H9 (cell line): ENCODE data around the gene PCSK2. TPM values are rescaled to one million over a fixed set of nuclear protein-coding genes. Genes with fewer than 3 reads are reported as not detected.

Experiments
- DNase-seq: peaks from one replicate; pipeline ENCODE4 v3.0.0-alpha.2; 2017
- H2AFZ ChIP-seq: one replicate; pipeline ENCODE4 v1.6.1; 2013; ENCODE audit warnings: mild to moderate bottlenecking, low read length, control low read depth, moderate library complexity
- H2AK5ac ChIP-seq: 2 replicates; pipeline ENCODE4 v1.6.1; 2013; ENCODE audit warnings: low read length, control low read depth, mixed read lengths; ENCODE audit not compliant: insufficient read length
- H2BK120ac ChIP-seq: one replicate; pipeline ENCODE4 v1.6.1; 2013; ENCODE audit warnings: low read depth, mild to moderate bottlenecking, low read length, control low read depth, inconsistent platforms; ENCODE audit not compliant: poor library complexity, severe bottlenecking
- H2BK12ac ChIP-seq: 2 replicates; pipeline ENCODE4 v1.6.1; 2013; ENCODE audit warnings: low read length, control low read depth, mixed read lengths, low read depth; ENCODE audit not compliant: insufficient read length
- H2BK15ac ChIP-seq: 2 replicates; pipeline ENCODE4 v1.6.1; 2013; ENCODE audit warnings: low read depth, low read length, control low read depth
- H2BK20ac ChIP-seq: one replicate; pipeline ENCODE4 v1.6.1; 2013; ENCODE audit warnings: low read depth, mild to moderate bottlenecking, low read length, control low read depth, inconsistent platforms; ENCODE audit not compliant: poor library complexity, severe bottlenecking
- H2BK5ac ChIP-seq: 2 replicates; pipeline ENCODE4 v1.6.1; 2013; ENCODE audit warnings: low read length, control low read depth, mixed read lengths; ENCODE audit not compliant: insufficient read length
- H3K14ac ChIP-seq: 2 replicates; pipeline ENCODE4 v1.6.1; 2013; ENCODE audit warnings: low read length, control low read depth; ENCODE audit not compliant: insufficient read depth
- H3K18ac ChIP-seq: 2 replicates; pipeline ENCODE4 v1.6.1; 2013; ENCODE audit warnings: low read depth, mild to moderate bottlenecking, mixed read lengths, low read length, control low read depth; ENCODE audit not compliant: insufficient read length
- H3K23ac ChIP-seq: 2 replicates; pipeline ENCODE4 v1.6.1; 2013; ENCODE audit warnings: low read length, control low read depth, mixed read lengths, low read depth; ENCODE audit not compliant: insufficient read length
- H3K23me2 ChIP-seq: 2 replicates; pipeline ENCODE4 v1.6.1; 2013; ENCODE audit warnings: low read depth, mild to moderate bottlenecking, mixed read lengths, low read length, control low read depth; ENCODE audit not compliant: insufficient read length, poor library complexity, severe bottlenecking
- H3K27ac ChIP-seq: 2 replicates; pipeline ENCODE4 v1.5.1; 2013; ENCODE audit warnings: low read length, control low read depth, mixed read lengths, low read depth; ENCODE audit not compliant: insufficient read length
- H3K27me3 ChIP-seq: 2 replicates; pipeline ENCODE4 v1.6.1; 2013; ENCODE audit warnings: low read length, control low read depth, inconsistent platforms; ENCODE audit not compliant: insufficient read depth
- H3K4ac ChIP-seq: 2 replicates; pipeline ENCODE4 v1.6.1; 2013; ENCODE audit warnings: low read depth, mild to moderate bottlenecking, control low read depth, inconsistent platforms, low read length, moderate library complexity
- H3K4me1 ChIP-seq: 2 replicates; pipeline ENCODE4 v1.6.1; 2013; ENCODE audit warnings: low read length, control low read depth, inconsistent platforms; ENCODE audit not compliant: insufficient read depth
- H3K4me2 ChIP-seq: 2 replicates; pipeline ENCODE4 v1.6.1; 2013; ENCODE audit warnings: low read length, control low read depth, mixed read lengths; ENCODE audit not compliant: insufficient read length, insufficient read depth
- H3K56ac ChIP-seq: 2 replicates; pipeline ENCODE4 v1.6.1; 2013; ENCODE audit warnings: low read depth, mild to moderate bottlenecking, mixed read lengths, low read length, control low read depth; ENCODE audit not compliant: insufficient read length
- H3K79me1 ChIP-seq: 2 replicates; pipeline ENCODE4 v1.6.1; 2013; ENCODE audit warnings: low read depth, mild to moderate bottlenecking, moderate library complexity, low read length, control low read depth, inconsistent platforms; ENCODE audit not compliant: insufficient read depth, poor library complexity, severe bottlenecking
- H3K79me2 ChIP-seq: 2 replicates; pipeline ENCODE4 v1.6.1; 2013; ENCODE audit warnings: low read length, control low read depth, inconsistent platforms; ENCODE audit not compliant: insufficient read depth
- H3K9ac ChIP-seq: 2 replicates; pipeline ENCODE4 v1.6.1; 2013; ENCODE audit warnings: low read length, control low read depth, mixed read lengths; ENCODE audit not compliant: insufficient read length; ENCODE audit errors: extremely low read depth
- H3K9me3 ChIP-seq: one replicate; pipeline ENCODE4 v1.6.1; 2013; ENCODE audit warnings: low read depth, low read length, inconsistent platforms; ENCODE audit not compliant: control insufficient read depth
- H3T11ph ChIP-seq: one replicate; pipeline ENCODE4 v1.6.1; 2013; ENCODE audit warnings: mild to moderate bottlenecking, low read length, control low read depth, inconsistent platforms
- H4K20me1 ChIP-seq: one replicate; pipeline ENCODE4 v1.6.1; 2013; ENCODE audit not compliant: control insufficient read depth, insufficient read length, insufficient read depth
- H4K5ac ChIP-seq: 2 replicates; pipeline ENCODE4 v1.6.1; 2013; ENCODE audit warnings: low read depth, mild to moderate bottlenecking, mixed read lengths, low read length, control low read depth; ENCODE audit not compliant: insufficient read length
- H4K8ac ChIP-seq: replicated peaks from 2 replicates; pipeline ENCODE4 v1.6.1; 2013; ENCODE audit warnings: low read length, control low read depth, mixed read lengths, low read depth; ENCODE audit not compliant: insufficient read length
- H4K91ac ChIP-seq: 2 replicates; pipeline ENCODE4 v1.6.1; 2013; ENCODE audit warnings: low read depth, mild to moderate bottlenecking, moderate library complexity, mixed read lengths, low read length, control low read depth; ENCODE audit not compliant: insufficient read length
- H3K27ac Mint-ChIP-seq, 3 experiments: 2 replicates in 2 of 3; 3 replicates in 1 of 3; pipeline ENCODE4 v1.8.0; 2020 to 2021; ENCODE audit warnings: mixed read lengths in 3 of 3, mild to moderate bottlenecking in 1 of 3, moderate library complexity in 1 of 3
- H3K27me3 Mint-ChIP-seq: 2 replicates; pipeline ENCODE4 v1.8.0; 2021; ENCODE audit warnings: low read depth, mild to moderate bottlenecking, moderate library complexity, mixed read lengths
- H3K36me3 Mint-ChIP-seq, 3 experiments: 2 replicates in 2 of 3; 3 replicates in 1 of 3; pipeline ENCODE4 v1.8.0; 2020 to 2021; ENCODE audit warnings: low read depth in 3 of 3, mixed read lengths in 3 of 3; ENCODE audit not compliant: insufficient read depth in 1 of 3
- H3K4me1 Mint-ChIP-seq, 2 experiments: 2 replicates each; pipeline ENCODE4 v1.8.0; 2020; ENCODE audit warnings: mixed read lengths in 2 of 2
- H3K4me3 Mint-ChIP-seq, 2 experiments: 2 replicates in 1 of 2; 3 replicates in 1 of 2; pipeline ENCODE4 v1.8.0; 2020 to 2021; ENCODE audit warnings: mild to moderate bottlenecking in 2 of 2, mixed read lengths in 2 of 2, moderate library complexity in 1 of 2
- H3K9me3 Mint-ChIP-seq, 2 experiments: 2 replicates in 1 of 2; 3 replicates in 1 of 2; pipeline ENCODE4 v1.8.0; 2020; ENCODE audit warnings: mild to moderate bottlenecking in 2 of 2, mixed read lengths in 2 of 2, moderate library complexity in 1 of 2
- CTCF ChIP-seq: fragments of 200-600 bp; sonication (generic); conservative IDR thresholded peaks from 3 replicates; pipeline ENCODE4 v1.8.0; 2021; ENCODE audit warnings: antibody characterized with exemption, mild to moderate bottlenecking
- WGBS: extraction: QIAGEN DNeasy Blood & Tissue Kit; methylation state at CpG from one replicate; pipeline ENCODE4 v1.1.7; 2013; ENCODE audit warnings: missing lambda C conversion rate, low lambda C conversion rate, mixed read lengths; ENCODE audit not compliant: insufficient read length; ENCODE audit errors: extremely low coverage; 5-methylcytosine and 5-hydroxymethylcytosine counted together
- total RNA-seq: library from RNA; stranded (reverse); gene quantifications from 2 replicates; pipeline ENCODE4 v1.2.1, GENCODE V29; 2021

The PCSK2 gene
- total RNA-seq, 1 experiment from 2014 or later: 2.8 TPM

- no peak overlapping the region for H2BK120ac ChIP-seq
- no peaks in the 10 kb centered on the region for H3K23me2 ChIP-seq
- WGBS: no CpG with 5 or more reads among the region's 11 CpGs
- H3K27ac ChIP-seq: no peak overlapping the region
- H3K27me3 ChIP-seq: no peaks in the 10 kb centered on the region
- Mint-ChIP-seq H3K27me3 (peaks cover 2% of the 10 kb centered on the region), H3K27ac (peak overlapping the region in 1 of 3 experiments; percentile 17; a peak in 2 of 7 replicates), H3K4me1 (peaks cover 7 to 12% of the 10 kb centered on the region in 2 experiments), H3K36me3 (no peaks in the 10 kb centered on the region), H3K4me3 (no peak overlapping the region), H3K9me3 (no peaks in the 10 kb centered on the region; a peak in 1 of 5 replicates)
- H3K14ac ChIP-seq: no peak overlapping the region
- H2BK12ac ChIP-seq: no peak overlapping the region
- H4K20me1 ChIP-seq: no peaks in the 10 kb centered on the region
- H2BK20ac ChIP-seq: no peak overlapping the region
- H3K9me3 ChIP-seq: no peaks in the 10 kb centered on the region
- TF ChIP-seq CTCF: no peak
- no peak for DNase-seq
- no peaks in the 10 kb centered on the region for H3K4me1 ChIP-seq
- no peak overlapping the region for H3K56ac ChIP-seq
- no peak overlapping the region for H3K18ac ChIP-seq
- H3T11ph ChIP-seq: no peak overlapping the region
- H3K9ac ChIP-seq: no peak overlapping the region
- no peak overlapping the region for H4K5ac ChIP-seq
- no peak overlapping the region for H2AK5ac ChIP-seq
- no peak overlapping the region for H3K23ac ChIP-seq
- H2BK5ac ChIP-seq: no peak overlapping the region
- no peak overlapping the region for H2BK15ac ChIP-seq
- no peak overlapping the region for H3K4me2 ChIP-seq
- no peak overlapping the region for H2AFZ ChIP-seq
- no peak overlapping the region for H4K91ac ChIP-seq
- no peak overlapping the region for H3K4ac ChIP-seq
- no peaks in the 10 kb centered on the region for H3K79me2 ChIP-seq
- no peak overlapping the region for H4K8ac ChIP-seq
- H3K79me1 ChIP-seq: no peaks in the 10 kb centered on the region
Measured at GRCh38 chr20:17436664-17437063, 209.8 kb downstream of the PCSK2 start.
